ENCODE results near the gene FAM81B. TPM values are rescaled to one million over a fixed set of nuclear protein-coding genes. Genes with fewer than 3 reads are reported as not detected.

Gene FAM81B
- total RNA-seq, 1 experiment from 2014 or later, result not detected

DNA sequence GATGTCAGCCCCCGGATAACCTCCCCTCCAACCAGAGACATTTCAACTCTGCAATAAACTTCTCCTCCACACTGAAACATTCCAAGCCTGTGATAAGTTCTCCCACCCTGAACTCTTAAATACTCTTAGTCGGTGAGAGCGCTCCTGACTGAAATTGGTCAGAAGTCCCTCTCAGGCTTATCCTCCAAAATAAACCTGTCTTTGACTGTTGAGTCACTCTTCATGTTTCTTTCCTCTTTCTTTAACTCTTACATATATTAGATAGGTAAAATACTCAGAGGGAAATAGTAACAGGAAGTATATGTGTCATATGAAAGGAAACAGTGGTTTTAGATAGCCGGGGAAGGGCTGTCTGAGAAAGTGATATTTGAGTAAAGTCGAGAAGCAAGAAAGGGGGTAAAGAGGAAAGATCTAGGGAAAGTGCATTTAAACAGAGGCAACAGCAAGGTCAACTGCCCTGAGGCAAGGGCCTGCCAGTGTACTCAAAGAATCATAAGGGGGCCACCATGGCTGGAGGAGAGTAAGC, 11.0 kb upstream of the FAM81B start:
- TF ChIP-seq, protein P1, sequence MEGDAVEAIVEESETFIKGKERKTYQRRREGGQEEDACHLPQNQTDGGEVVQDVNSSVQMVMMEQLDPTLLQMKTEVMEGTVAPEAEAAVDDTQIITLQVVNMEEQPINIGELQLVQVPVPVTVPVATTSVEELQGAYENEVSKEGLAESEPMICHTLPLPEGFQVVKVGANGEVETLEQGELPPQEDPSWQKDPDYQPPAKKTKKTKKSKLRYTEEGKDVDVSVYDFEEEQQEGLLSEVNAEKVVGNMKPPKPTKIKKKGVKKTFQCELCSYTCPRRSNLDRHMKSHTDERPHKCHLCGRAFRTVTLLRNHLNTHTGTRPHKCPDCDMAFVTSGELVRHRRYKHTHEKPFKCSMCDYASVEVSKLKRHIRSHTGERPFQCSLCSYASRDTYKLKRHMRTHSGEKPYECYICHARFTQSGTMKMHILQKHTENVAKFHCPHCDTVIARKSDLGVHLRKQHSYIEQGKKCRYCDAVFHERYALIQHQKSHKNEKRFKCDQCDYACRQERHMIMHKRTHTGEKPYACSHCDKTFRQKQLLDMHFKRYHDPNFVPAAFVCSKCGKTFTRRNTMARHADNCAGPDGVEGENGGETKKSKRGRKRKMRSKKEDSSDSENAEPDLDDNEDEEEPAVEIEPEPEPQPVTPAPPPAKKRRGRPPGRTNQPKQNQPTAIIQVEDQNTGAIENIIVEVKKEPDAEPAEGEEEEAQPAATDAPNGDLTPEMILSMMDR (conservative IDR thresholded peaks at IDR 0.05; ENCODE audit: low read depth, low read length), result no peak
- no peak for TF ChIP-seq EZH2 (IDR thresholded peaks at IDR 0.05; ENCODE audit: borderline replicate concordance, low read depth, low read length, poor library complexity, severe bottlenecking)
- no TSS peak for BruUV-seq (replicated peaks)
- H3K27me3 ChIP-seq (replicated peaks; ENCODE audit: insufficient read depth, low read depth, low read length, poor library complexity), result no peaks in the 10 kb centered on the region
- H3K4me3 ChIP-seq (ENCODE audit: low read depth, low read length, poor library complexity, severe bottlenecking), result no peak overlapping the region
- DNase-seq (ENCODE audit: low spot score), result no peak
- H3K36me3 ChIP-seq (ENCODE audit: insufficient read depth, low read length, poor library complexity, severe bottlenecking), result no peaks in the 10 kb centered on the region
- H3K4me1 ChIP-seq (ENCODE audit: insufficient read depth, low read length, poor library complexity, severe bottlenecking), result no peaks in the 10 kb centered on the region
- CTCF ChIA-PET, result no interaction called here
- H3K9me3 ChIP-seq (ENCODE audit: low read depth, low read length, poor library complexity, severe bottlenecking), result no peaks in the 10 kb centered on the region
- intact Hi-C loops (cut with micrococcal nuclease; ENCODE audit: unreplicated experiment), result no loop called here
- POLR2A ChIA-PET (ENCODE audit: low non-redundant PET), result no interaction called here
- H3K27ac ChIP-seq (ENCODE audit: low read depth, low read length, poor library complexity, severe bottlenecking), result no peak overlapping the region

DNA sequence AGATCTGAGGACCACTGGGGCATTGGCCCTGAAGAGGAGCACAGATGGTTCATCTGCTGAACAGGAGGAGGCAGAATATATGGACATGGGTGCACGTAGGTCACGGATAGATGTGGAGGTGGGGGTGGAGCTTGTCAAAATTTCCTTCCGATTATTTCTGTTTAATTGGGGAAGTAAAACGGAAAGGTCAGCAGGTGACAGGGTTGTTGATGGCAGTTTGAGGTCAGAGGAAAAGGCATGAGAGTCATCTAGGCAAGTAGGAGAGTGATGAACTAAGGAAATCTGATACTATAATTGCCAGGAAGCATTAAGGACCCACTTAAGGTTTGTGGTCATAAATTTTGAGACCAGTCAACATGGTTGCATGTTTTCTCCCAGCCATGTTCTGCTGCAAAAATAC, 8.4 kb upstream of the FAM81B start:
- no peaks in the 10 kb centered on the region for H3K36me3 ChIP-seq (ENCODE audit: insufficient read depth, low read length, poor library complexity, severe bottlenecking)
- POLR2A ChIA-PET (ENCODE audit: low non-redundant PET), result no interaction called here

DNA sequence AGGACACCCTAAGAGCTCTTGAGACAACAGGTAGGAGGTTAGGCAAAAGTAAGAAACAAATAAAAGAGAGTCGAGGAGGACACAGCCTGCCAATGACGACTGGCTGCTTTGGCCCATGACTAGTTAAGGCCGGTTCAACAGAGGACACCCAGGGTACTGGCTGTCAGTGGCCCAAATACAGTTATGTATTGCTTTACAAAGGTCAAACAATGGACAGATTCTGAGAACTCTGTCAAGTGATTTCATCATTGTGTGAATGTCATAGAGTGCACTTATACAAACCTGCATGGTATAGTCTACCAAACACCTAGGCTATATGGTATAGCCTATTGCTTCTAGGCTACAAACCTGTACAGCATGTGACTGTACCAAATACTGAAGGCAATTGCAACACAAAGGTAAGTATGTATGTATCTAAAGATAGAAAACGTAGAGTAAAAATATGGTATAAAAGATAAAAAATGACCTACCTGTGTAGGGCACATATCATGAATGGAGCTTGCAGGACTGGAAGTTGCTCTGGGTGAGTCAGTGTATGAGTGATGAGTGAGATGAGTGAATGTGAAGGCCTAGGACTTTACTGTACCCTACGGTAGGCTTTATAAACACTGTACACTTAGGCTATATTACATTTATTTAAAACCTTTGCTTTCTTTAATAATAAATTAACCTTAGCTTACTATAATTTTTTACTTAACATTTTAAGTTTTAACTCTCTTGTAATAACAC, 6.5 kb upstream of the FAM81B start:
- Histone ChIP-seq H3K9me3 (ENCODE audit: low read depth, low read length, poor library complexity, severe bottlenecking) (no peaks in the 10 kb centered on the region), H3K27me3 (replicated peaks; ENCODE audit: insufficient read depth, low read depth, low read length, poor library complexity) (no peaks in the 10 kb centered on the region), H3K4me3 (ENCODE audit: low read depth, low read length, poor library complexity, severe bottlenecking) (no peak overlapping the region), H3K36me3 (ENCODE audit: insufficient read depth, low read length, poor library complexity, severe bottlenecking) (no peaks in the 10 kb centered on the region), H3K27ac (ENCODE audit: low read depth, low read length, poor library complexity, severe bottlenecking) (no peak overlapping the region), H3K4me1 (ENCODE audit: insufficient read depth, low read length, poor library complexity, severe bottlenecking) (no peaks in the 10 kb centered on the region)
- CTCF ChIA-PET, result no interaction called here
- POLR2A ChIA-PET (ENCODE audit: low non-redundant PET), result no interaction called here
- DNase-seq (ENCODE audit: low spot score), result no peak
- TF ChIP-seq, protein P1 (conservative IDR thresholded peaks at IDR 0.05; ENCODE audit: low read depth, low read length), result no peak
- no peak for TF ChIP-seq EZH2 (IDR thresholded peaks at IDR 0.05; ENCODE audit: borderline replicate concordance, low read depth, low read length, poor library complexity, severe bottlenecking)
- BruUV-seq (replicated peaks), result no TSS peak
- intact Hi-C loops (cut with micrococcal nuclease; ENCODE audit: unreplicated experiment), result no loop called here

More for the DNA sequence above, 8.4 kb upstream of the FAM81B start:
- Histone ChIP-seq H3K27ac (ENCODE audit: low read depth, low read length, poor library complexity, severe bottlenecking) (no peak overlapping the region), H3K4me1 (ENCODE audit: insufficient read depth, low read length, poor library complexity, severe bottlenecking) (no peaks in the 10 kb centered on the region), H3K4me3 (ENCODE audit: low read depth, low read length, poor library complexity, severe bottlenecking) (no peak overlapping the region), H3K9me3 (ENCODE audit: low read depth, low read length, poor library complexity, severe bottlenecking) (no peaks in the 10 kb centered on the region), H3K27me3 (replicated peaks; ENCODE audit: insufficient read depth, low read depth, low read length, poor library complexity) (no peaks in the 10 kb centered on the region)
- CTCF ChIA-PET, result no interaction called here
- BruUV-seq (replicated peaks), result no TSS peak
- intact Hi-C loops (cut with micrococcal nuclease; ENCODE audit: unreplicated experiment), result no loop called here
- peak; percentile 29 for DNase-seq (ENCODE audit: low spot score)
- TF ChIP-seq, protein P1 (conservative IDR thresholded peaks at IDR 0.05; ENCODE audit: low read depth, low read length), result no peak
- no peak for TF ChIP-seq EZH2 (IDR thresholded peaks at IDR 0.05; ENCODE audit: borderline replicate concordance, low read depth, low read length, poor library complexity, severe bottlenecking)

Data from A673 (cell line).